ENCODE measurements around the gene KLHL12. TPM values are rescaled to one million over a fixed set of nuclear protein-coding genes. Genes with fewer than 3 reads are reported as not detected.
"Not testable (repeated sequence)": the region's sequence is repeated elsewhere in the genome, so short reads cannot be mapped to it uniquely, and the experiment has no call there.

Gene KLHL12
- total and polyA plus RNA-seq, 3 experiments from 2014 or later: 21.2 to 40.9 (median 40.2) TPM

DNA sequence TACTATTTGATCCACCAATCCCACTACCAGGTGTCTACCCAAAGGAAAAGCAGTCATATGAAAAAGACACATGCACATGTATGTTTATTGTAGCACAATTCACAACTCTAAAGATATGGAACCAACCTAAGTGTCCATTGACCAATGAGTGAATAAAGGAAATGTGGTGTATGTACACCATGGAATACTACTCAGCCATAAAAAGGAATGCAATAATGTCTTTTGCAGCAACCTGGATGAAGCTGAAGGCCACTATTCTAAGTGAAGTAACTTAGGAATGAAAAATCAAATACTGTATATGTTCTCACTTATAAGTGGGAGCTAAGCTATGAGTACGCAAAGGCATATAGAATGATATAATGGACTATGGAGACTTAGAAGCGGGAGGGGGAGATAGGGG is 18.4 kb upstream of the KLHL12 start:
- no peak for DNase-seq
- POLR2A ChIA-PET: interaction anchor here (0.6 kb wide), 1 partner anchor 54 kb away, joined by 3 read pairs; no protein-coding TSS in a partner anchor
- H3K36me3 ChIP-seq (ENCODE audit: insufficient read depth, low read length): peaks cover 65% of the 10 kb centered on the region
- CTCF ChIA-PET: no interaction called here
- peak overlapping the region in 1 of 8 donors; percentile 55 for H3K27ac Mint-ChIP-seq
- peaks cover 0 to 6% (median under 1%) of the 10 kb centered on the region in 3 donors for H3K4me1 Mint-ChIP-seq
- no peaks in the 10 kb centered on the region for H3K4me1 ChIP-seq (ENCODE audit: insufficient read depth, low read length)
- peaks cover 9 to 90% (median 41%) of the 10 kb centered on the region in 3 donors for H3K36me3 Mint-ChIP-seq
- H3K27ac ChIP-seq (ENCODE audit: low read depth, low read length): no peak overlapping the region
- H3K27me3 ChIP-seq (ENCODE audit: insufficient read depth, low read length, poor library complexity, severe bottlenecking): no peaks in the 10 kb centered on the region
- no peak overlapping the region for H3K4me3 ChIP-seq (ENCODE audit: low read length)
- H3K9me3 Mint-ChIP-seq: no peaks in the 10 kb centered on the region
- H3K9me3 ChIP-seq (ENCODE audit: low read length): no peaks in the 10 kb centered on the region
- no peaks in the 10 kb centered on the region for H3K27me3 Mint-ChIP-seq
- H3K4me3 Mint-ChIP-seq: no peak overlapping the region

DNA sequence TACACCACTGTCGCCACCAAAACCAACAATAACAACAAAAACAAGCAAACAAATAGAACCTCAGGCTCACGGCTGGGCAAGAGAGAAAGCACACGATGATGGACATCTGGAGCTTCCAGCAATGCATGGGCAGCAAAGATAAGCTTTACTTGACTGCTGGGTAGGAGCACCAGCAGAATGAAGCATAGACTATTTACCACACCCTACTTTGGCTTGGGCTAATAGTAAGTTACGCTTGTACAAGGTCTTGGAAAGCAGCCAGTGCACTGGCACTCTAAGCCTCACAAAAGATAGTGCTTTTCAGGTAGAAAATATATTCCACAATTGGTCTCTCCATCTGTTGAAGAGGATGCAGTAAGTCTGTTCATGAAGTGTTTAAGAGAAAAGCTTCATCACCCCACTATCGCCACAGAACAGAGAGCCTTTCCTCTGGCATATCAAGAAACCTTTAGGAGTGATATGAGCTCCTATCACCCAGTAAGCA is 17.4 kb upstream of the KLHL12 start:
- H3K9me3 ChIP-seq (ENCODE audit: low read length): no peaks in the 10 kb centered on the region
- H3K36me3 Mint-ChIP-seq: peaks cover 9 to 85% (median 38%) of the 10 kb centered on the region in 3 donors
- no peak for DNase-seq
- no peaks in the 10 kb centered on the region for H3K27me3 ChIP-seq (ENCODE audit: insufficient read depth, low read length, poor library complexity, severe bottlenecking)
- peaks cover 0 to 6% (median 0%) of the 10 kb centered on the region in 3 donors for H3K4me1 Mint-ChIP-seq
- H3K27ac Mint-ChIP-seq: peak overlapping the region in 1 of 8 donors; percentile 11
- H3K4me3 Mint-ChIP-seq: no peak overlapping the region
- no peaks in the 10 kb centered on the region for H3K27me3 Mint-ChIP-seq
- H3K4me3 ChIP-seq (ENCODE audit: low read length): no peak overlapping the region
- ChIA-PET POLR2A (no interaction called here), CTCF (interaction anchor here (1.4 to 1.7 kb wide), 2 partner anchors 10 to 17 kb away, joined by 4 to 5 read pairs; partner anchors contain the start of gene KLHL12)
- peak overlapping the region; percentile 30 for H3K27ac ChIP-seq (ENCODE audit: low read depth, low read length)
- no peaks in the 10 kb centered on the region for H3K4me1 ChIP-seq (ENCODE audit: insufficient read depth, low read length)
- H3K36me3 ChIP-seq (ENCODE audit: insufficient read depth, low read length): peaks cover 58% of the 10 kb centered on the region
- H3K9me3 Mint-ChIP-seq: no peaks in the 10 kb centered on the region

DNA sequence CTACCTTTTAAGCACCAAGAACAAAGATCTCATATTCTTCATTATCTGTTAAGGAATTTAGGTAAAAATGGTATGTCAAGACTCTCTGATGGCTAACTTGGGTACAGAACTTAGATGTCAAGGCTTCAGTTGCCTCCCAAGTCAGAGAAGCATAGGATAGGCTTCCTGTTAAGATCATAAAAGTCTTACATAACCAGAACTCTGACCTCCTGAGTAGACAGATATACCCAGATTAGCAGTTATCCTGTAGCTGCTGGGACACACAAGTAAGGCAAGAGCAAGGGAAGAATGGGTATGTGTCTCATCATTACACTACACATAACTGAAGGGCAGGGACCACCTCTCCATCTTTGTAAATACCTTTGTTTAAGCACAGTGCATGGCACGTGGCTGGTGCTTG is 15.4 kb upstream of the KLHL12 start:
- no peaks in the 10 kb centered on the region for H3K4me1 ChIP-seq (ENCODE audit: insufficient read depth, low read length)
- Mint-ChIP-seq H3K27me3 (no peaks in the 10 kb centered on the region), H3K4me3 (no peak overlapping the region), H3K9me3 (no peaks in the 10 kb centered on the region), H3K4me1 (no peaks in the 10 kb centered on the region), H3K36me3 (peaks cover 9 to 71% (median 27%) of the 10 kb centered on the region in 3 donors), H3K27ac (peak overlapping the region in 1 of 8 donors; percentile 42)
- no peak overlapping the region for H3K4me3 ChIP-seq (ENCODE audit: low read length)
- POLR2A ChIA-PET: interaction anchor here (0.6 kb wide), 1 partner anchor 18 kb away, joined by 3 read pairs; no protein-coding TSS in a partner anchor
- H3K9me3 ChIP-seq (ENCODE audit: low read length): no peaks in the 10 kb centered on the region
- H3K27ac ChIP-seq (ENCODE audit: low read depth, low read length): no peak overlapping the region
- CTCF ChIA-PET: interaction anchor here (1.7 kb wide), 1 partner anchor 15 kb away, joined by 5 read pairs; the partner anchor contains the start of gene KLHL12
- no peaks in the 10 kb centered on the region for H3K27me3 ChIP-seq (ENCODE audit: insufficient read depth, low read length, poor library complexity, severe bottlenecking)
- peaks cover 49% of the 10 kb centered on the region for H3K36me3 ChIP-seq (ENCODE audit: insufficient read depth, low read length)
- DNase-seq: no peak

DNA sequence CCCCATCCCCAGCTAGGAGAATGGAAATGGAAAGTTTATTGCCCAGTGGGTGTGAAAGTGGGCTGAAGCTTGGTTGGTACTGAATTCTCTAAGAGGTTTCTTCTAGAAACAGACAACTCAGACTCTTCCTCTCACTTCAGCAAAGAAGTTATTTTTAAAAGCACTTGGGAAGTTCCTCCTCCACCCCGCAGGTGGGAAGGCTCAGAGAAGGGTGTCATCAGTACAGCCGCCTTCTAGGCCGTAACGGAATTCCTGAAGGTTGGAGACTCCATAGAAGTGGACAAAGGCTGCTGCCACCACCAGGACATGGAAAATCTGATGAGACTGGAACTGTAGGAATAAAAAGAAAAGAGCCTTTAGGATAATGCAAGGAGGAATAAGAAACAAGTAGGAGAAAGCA is 14.3 kb upstream of the KLHL12 start:
- peaks cover 8 to 63% (median 26%) of the 10 kb centered on the region in 3 donors for H3K36me3 Mint-ChIP-seq
- ChIA-PET POLR2A (interaction anchor here (0.7 to 0.9 kb wide), 2 partner anchors 31 to 86 kb away, joined by 3 read pairs; no protein-coding TSS in a partner anchor), CTCF (no interaction called here)
- H3K27me3 ChIP-seq (ENCODE audit: insufficient read depth, low read length, poor library complexity, severe bottlenecking): no peaks in the 10 kb centered on the region
- H3K9me3 Mint-ChIP-seq: no peaks in the 10 kb centered on the region
- no peak for DNase-seq
- peaks cover 45% of the 10 kb centered on the region for H3K36me3 ChIP-seq (ENCODE audit: insufficient read depth, low read length)
- H3K27me3 Mint-ChIP-seq: peaks cover 0 to 2% of the 10 kb centered on the region in 2 donors
- no peaks in the 10 kb centered on the region for H3K9me3 ChIP-seq (ENCODE audit: low read length)
- H3K4me3 Mint-ChIP-seq: no peak overlapping the region
- H3K27ac ChIP-seq (ENCODE audit: low read depth, low read length): no peak overlapping the region
- no peaks in the 10 kb centered on the region for H3K4me1 ChIP-seq (ENCODE audit: insufficient read depth, low read length)
- no peaks in the 10 kb centered on the region for H3K4me1 Mint-ChIP-seq
- no peak overlapping the region for H3K4me3 ChIP-seq (ENCODE audit: low read length)
- peak overlapping the region in 1 of 8 donors; percentile 30 for H3K27ac Mint-ChIP-seq

DNA sequence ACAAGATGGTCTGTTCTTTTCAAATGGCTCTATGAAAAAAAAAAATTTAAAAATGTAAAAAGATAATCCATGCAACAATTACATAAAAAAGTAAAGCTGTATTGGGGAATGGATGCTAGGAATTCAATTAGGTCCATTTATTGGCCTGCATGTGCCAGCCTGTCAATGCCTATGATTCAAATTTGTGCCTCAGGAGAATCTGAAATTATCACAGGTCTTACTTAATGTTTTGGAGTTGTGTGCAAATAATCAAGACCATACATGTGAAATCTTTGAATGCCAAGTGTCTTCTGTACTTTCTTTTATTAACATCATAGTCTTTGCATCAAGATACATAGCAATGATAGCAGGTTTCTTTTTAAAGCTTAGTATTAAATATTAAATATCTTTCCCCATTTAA is 13.5 kb upstream of the KLHL12 start:
- no peaks in the 10 kb centered on the region for H3K4me1 Mint-ChIP-seq
- Histone ChIP-seq H3K4me3 (ENCODE audit: low read length) (no peak overlapping the region), H3K27me3 (ENCODE audit: insufficient read depth, low read length, poor library complexity, severe bottlenecking) (no peaks in the 10 kb centered on the region), H3K36me3 (ENCODE audit: insufficient read depth, low read length) (peaks cover 37% of the 10 kb centered on the region), H3K4me1 (ENCODE audit: insufficient read depth, low read length) (no peaks in the 10 kb centered on the region), H3K9me3 (ENCODE audit: low read length) (no peaks in the 10 kb centered on the region), H3K27ac (ENCODE audit: low read depth, low read length) (no peak overlapping the region)
- H3K36me3 Mint-ChIP-seq: peaks cover 6 to 55% (median 24%) of the 10 kb centered on the region in 3 donors
- H3K27me3 Mint-ChIP-seq: peaks cover 0 to 2% of the 10 kb centered on the region in 2 donors
- H3K27ac Mint-ChIP-seq: no peak overlapping the region
- no peak overlapping the region for H3K4me3 Mint-ChIP-seq
- no peak for DNase-seq
- POLR2A ChIA-PET: interaction anchor here (0.7 to 0.9 kb wide), 2 partner anchors 32 to 87 kb away, joined by 3 read pairs; no protein-coding TSS in a partner anchor
- CTCF ChIA-PET: no interaction called here
- H3K9me3 Mint-ChIP-seq: no peaks in the 10 kb centered on the region

DNA sequence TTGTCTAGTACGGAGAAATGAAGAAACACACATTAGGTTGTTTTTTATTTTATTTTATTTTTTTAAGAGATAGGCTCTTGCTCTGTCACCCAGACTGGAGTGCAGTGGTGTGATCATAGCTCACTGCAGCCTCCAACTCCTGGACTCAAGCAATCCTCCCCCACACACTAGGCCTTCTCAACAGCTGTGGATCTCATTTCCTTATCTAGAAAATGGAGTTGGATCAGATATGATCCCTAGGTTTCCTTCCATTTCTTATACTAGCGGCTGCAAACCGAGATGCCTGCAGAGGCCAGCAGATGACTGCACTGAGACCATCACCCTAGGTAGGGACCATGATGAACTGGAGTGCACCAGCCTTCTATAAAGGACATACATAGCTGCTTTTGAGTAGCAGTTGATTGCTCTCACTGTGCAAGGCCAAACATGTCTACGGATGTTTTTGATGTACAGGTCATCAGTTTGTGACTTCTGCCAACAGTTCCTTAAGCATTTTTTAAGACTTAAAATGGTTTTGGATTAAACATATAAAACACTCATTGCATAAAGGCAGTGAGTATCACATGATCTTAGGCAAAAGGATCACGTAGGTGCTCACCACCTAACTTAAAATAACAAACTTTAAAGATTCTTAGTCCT is 11.4 kb upstream of the KLHL12 start:
- H3K27ac ChIP-seq (ENCODE audit: low read depth, low read length): no peak overlapping the region
- no peaks in the 10 kb centered on the region for H3K27me3 ChIP-seq (ENCODE audit: insufficient read depth, low read length, poor library complexity, severe bottlenecking)
- H3K27ac Mint-ChIP-seq: no peak overlapping the region
- no peak for DNase-seq
- peaks cover 16% of the 10 kb centered on the region for H3K36me3 ChIP-seq (ENCODE audit: insufficient read depth, low read length)
- no peaks in the 10 kb centered on the region for H3K9me3 ChIP-seq (ENCODE audit: low read length)
- peaks cover 7 to 18% of the 10 kb centered on the region in 2 donors for H3K27me3 Mint-ChIP-seq
- no peaks in the 10 kb centered on the region for H3K4me1 ChIP-seq (ENCODE audit: insufficient read depth, low read length)
- H3K4me1 Mint-ChIP-seq: no peaks in the 10 kb centered on the region
- H3K9me3 Mint-ChIP-seq: no peaks in the 10 kb centered on the region
- peaks cover 6 to 34% (median 14%) of the 10 kb centered on the region in 3 donors for H3K36me3 Mint-ChIP-seq
- CTCF ChIA-PET: no interaction called here
- POLR2A ChIA-PET: no interaction called here
- H3K4me3 Mint-ChIP-seq: no peak overlapping the region
- no peak overlapping the region for H3K4me3 ChIP-seq (ENCODE audit: low read length)

DNA sequence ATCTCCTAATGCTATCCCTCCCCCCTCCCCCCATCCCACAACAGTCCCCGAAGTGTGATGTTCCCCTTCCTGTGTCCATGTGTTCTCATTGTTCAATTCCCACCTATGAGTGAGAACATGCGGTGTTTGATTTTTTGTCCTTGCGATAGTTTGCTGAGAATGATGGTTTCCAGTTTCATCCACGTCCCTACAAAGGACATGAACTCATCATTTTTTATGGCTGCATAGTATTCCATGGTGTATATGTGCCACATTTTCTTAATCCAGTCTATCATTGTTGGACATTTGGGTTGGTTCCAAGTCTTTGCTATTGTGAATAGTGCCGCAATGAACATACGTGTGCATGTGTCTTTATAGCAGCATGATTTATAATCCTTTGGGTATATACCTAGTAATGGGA is 9.4 kb upstream of the KLHL12 start:
- CTCF ChIA-PET; H3K9me3 Mint-ChIP-seq; POLR2A ChIA-PET; H3K9me3 ChIP-seq (ENCODE audit: low read length); DNase-seq; H3K4me3 ChIP-seq (ENCODE audit: low read length); H3K36me3 ChIP-seq (ENCODE audit: insufficient read depth, low read length); H3K27me3 ChIP-seq (ENCODE audit: insufficient read depth, low read length, poor library complexity, severe bottlenecking); H3K4me3 Mint-ChIP-seq; H3K4me1 Mint-ChIP-seq; H3K27ac Mint-ChIP-seq; H3K27ac ChIP-seq (ENCODE audit: low read depth, low read length); H3K4me1 ChIP-seq (ENCODE audit: insufficient read depth, low read length): not testable (repeated sequence)
- Mint-ChIP-seq H3K36me3 (peaks cover 5 to 16% (median 6%) of the 10 kb centered on the region in 3 donors), H3K27me3 (peaks cover 7 to 26% of the 10 kb centered on the region in 2 donors)

DNA sequence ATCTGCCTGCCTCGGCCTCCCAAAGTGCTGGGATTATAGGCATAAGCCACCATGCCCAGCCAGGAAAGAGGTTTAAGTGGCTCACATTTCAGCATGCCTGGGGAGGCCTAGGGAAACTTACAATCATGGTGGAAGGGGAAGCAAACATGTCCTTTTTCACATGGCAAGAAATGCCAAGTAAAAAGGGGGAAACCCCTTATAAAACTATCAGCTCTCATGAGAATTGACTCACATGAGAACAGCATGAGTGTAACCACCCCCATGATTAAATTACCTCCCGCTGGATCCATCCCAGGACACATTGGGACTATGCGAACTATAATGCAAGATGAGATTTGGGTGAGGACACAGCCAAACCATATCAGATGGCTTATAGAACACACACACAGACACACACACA is 8.8 kb upstream of the KLHL12 start:
- ChIA-PET POLR2A (no interaction called here), CTCF (no interaction called here)
- H3K27ac Mint-ChIP-seq: no peak overlapping the region
- H3K4me3 Mint-ChIP-seq: no peak overlapping the region
- Histone ChIP-seq H3K27me3 (ENCODE audit: insufficient read depth, low read length, poor library complexity, severe bottlenecking) (no peaks in the 10 kb centered on the region), H3K36me3 (ENCODE audit: insufficient read depth, low read length) (no peaks in the 10 kb centered on the region), H3K9me3 (ENCODE audit: low read length) (no peaks in the 10 kb centered on the region), H3K27ac (ENCODE audit: low read depth, low read length) (no peak overlapping the region), H3K4me1 (ENCODE audit: insufficient read depth, low read length) (no peaks in the 10 kb centered on the region), H3K4me3 (ENCODE audit: low read length) (no peak overlapping the region)
- H3K9me3 Mint-ChIP-seq: no peaks in the 10 kb centered on the region
- peaks cover 8 to 26% of the 10 kb centered on the region in 2 donors for H3K27me3 Mint-ChIP-seq
- H3K4me1 Mint-ChIP-seq: no peaks in the 10 kb centered on the region
- no peak for DNase-seq
- peaks cover 0 to 11% (median under 1%) of the 10 kb centered on the region in 3 donors for H3K36me3 Mint-ChIP-seq

All from CD8-positive, alpha-beta memory T cell (primary cell).